Suprapubic skin (tissue), 3 donors: Measurements from ENCODE around the gene ERICH2.

Experiments used
- CTCF ChIP-seq, 2 donors: fragments of 200-600 bp in 1 of 2; fragments of 450-650 bp in 1 of 2; sonication (generic) in 1 of 2; IDR thresholded peaks; one replicate each; pipeline ENCODE4 v1.5.1; 2016 to 2019; ENCODE audit warnings: antibody characterized with exemption in 2 of 2, mild to moderate bottlenecking in 1 of 2, moderate library complexity in 1 of 2
- POLR2AphosphoS5 ChIP-seq, 3 donors: sonication (generic); formaldehyde crosslinking; IDR thresholded peaks; one replicate each; pipeline ENCODE4 v1.6.1; 2017; ENCODE audit warnings: antibody characterized with exemption in 3 of 3

GRCh38 chr2:170829036-170829435 is 58.9 kb downstream of the ERICH2 start:
- TF ChIP-seq CTCF (IDR thresholded peaks at IDR 0.05) (no peak), POLR2AphosphoS5 (IDR thresholded peaks at IDR 0.05) (no peak)
